Smooth muscle cell (in vitro differentiated cells): ENCODE results near the gene CCS. TPM values are rescaled to one million over a fixed set of nuclear protein-coding genes. Genes with fewer than 3 reads are reported as not detected.

Experiments
- DNase-seq: peaks from one replicate; lab custom pipeline; 2025; ENCODE audit not compliant: unreplicated experiment; lab: John Stamatoyannopoulos, UW
- H2AFZ ChIP-seq: fragments of 200-600 bp; sonication (generic); 2 replicates; pipeline ENCODE4 v1.6.0; 2016; ENCODE audit warnings: antibody characterized with exemption, low read depth, mild to moderate bottlenecking
- H3F3A ChIP-seq: fragments of 200-600 bp; sonication (generic); 2 replicates; pipeline ENCODE4 v1.6.0; 2017; ENCODE audit warnings: antibody characterized with exemption, low read depth
- H3K27ac ChIP-seq: fragments of 200-600 bp; sonication (generic); 2 replicates; pipeline ENCODE4 v1.5.1; 2016; ENCODE audit warnings: low read depth, mild to moderate bottlenecking
- H3K27me3 ChIP-seq: fragments of 200-600 bp; sonication (generic); 2 replicates; pipeline ENCODE4 v1.6.1; 2016; ENCODE audit warnings: low read depth, mild to moderate bottlenecking
- H3K36me3 ChIP-seq: fragments of 200-600 bp; sonication (generic); 2 replicates; pipeline ENCODE4 v1.5.1; 2016; ENCODE audit warnings: low read depth
- H3K4me1 ChIP-seq: fragments of 200-600 bp; sonication (generic); 2 replicates; pipeline ENCODE4 v1.5.1; 2016; ENCODE audit warnings: low read depth
- H3K4me2 ChIP-seq: fragments of 200-600 bp; sonication (generic); 2 replicates; pipeline ENCODE4 v1.6.0; 2016; ENCODE audit warnings: mild to moderate bottlenecking
- H3K4me3 ChIP-seq: fragments of 200-600 bp; sonication (generic); 2 replicates; pipeline ENCODE4 v1.5.1; 2016; ENCODE audit warnings: mild to moderate bottlenecking
- H3K79me2 ChIP-seq: fragments of 200-600 bp; sonication (generic); 2 replicates; pipeline ENCODE4 v1.6.0; 2016; ENCODE audit warnings: low read depth, mild to moderate bottlenecking
- H3K9ac ChIP-seq: fragments of 200-600 bp; sonication (generic); 2 replicates; pipeline ENCODE4 v1.6.0; 2016; ENCODE audit warnings: low read depth
- H3K9me3 ChIP-seq: fragments of 200-600 bp; sonication (generic); replicated peaks from 2 replicates; pipeline ENCODE4 v1.5.1; 2016; ENCODE audit warnings: low read depth
- H4K20me1 ChIP-seq: fragments of 200-600 bp; sonication (generic); 2 replicates; pipeline ENCODE4 v1.6.0; 2016; ENCODE audit warnings: low read depth
- WGBS: methylation state at CpG from one replicate; pipeline ENCODE4 v1.1.7; 2016; ENCODE audit warnings: low lambda C conversion rate; 5-methylcytosine and 5-hydroxymethylcytosine counted together
- polyA plus RNA-seq: library from polyadenylated mRNA; unstranded; fragments of >200 nt; fragmentation: Nextera tagmentation; extraction: Ambion mirVana; gene quantifications from 2 replicates; pipeline ENCODE4 v1.2.1, GENCODE V29; 2016
- total RNA-seq: library from RNA; depleted of rRNA; stranded (reverse); fragments of >200 nt; gene quantifications from 2 replicates; pipeline ENCODE4 v1.2.3, GENCODE V29; 2014
- TF ChIP-seq, protein P1 (sequence below): fragments of 200-600 bp; sonication (generic); IDR thresholded peaks from 2 replicates; pipeline ENCODE4 v1.5.1; 2017; ENCODE audit warnings: borderline replicate concordance, mild to moderate bottlenecking, antibody characterized with exemption; ENCODE audit not compliant: insufficient read depth, poor library complexity, severe bottlenecking

The CCS gene
- total and polyA plus RNA-seq, 2 experiments from 2014 or later, result 29.2 to 104 TPM

DNA sequence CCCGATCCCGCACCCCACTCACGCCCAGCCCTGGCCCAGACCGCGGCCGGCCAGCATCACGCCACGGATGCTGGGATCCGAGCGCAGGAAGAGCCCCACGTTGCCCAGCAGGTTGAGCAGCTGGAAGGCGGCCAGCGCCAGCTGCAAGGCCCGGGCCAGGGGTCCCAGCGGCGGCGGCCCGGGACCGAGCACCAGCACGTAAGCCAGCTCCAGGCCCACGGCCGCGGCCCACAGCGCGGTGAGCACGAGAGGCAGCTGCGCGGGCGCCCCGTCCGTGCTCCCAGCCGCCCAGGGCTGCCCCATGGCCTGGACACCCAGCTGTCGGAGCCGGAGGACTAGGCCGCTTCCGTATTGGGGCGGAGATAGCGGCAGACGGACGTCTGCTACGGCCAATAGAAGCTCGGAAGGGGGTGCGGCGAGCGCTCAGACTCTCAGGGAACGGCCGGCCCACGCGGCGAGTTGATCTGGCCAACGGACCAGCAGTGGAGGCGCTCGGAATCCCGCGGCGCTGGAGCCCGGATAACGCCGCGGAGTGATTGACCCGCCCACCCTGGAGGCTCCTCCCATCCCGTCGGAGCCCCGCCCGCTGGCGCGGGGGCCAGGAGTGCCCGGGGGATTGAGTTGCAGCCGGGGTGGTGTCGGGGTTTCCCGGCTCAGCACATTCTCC, 47.2 kb upstream of the CCS start, which contains the start of gene ZDHHC24:
ZDHHC24 (minus strand) TSS at position 348 of the 667 bp plus-strand sequence; CDS start at position 303, 45 bp downstream.
- WGBS, result under 1% methylated on average over 58 of the region's 71 CpGs
- Histone ChIP-seq H3F3A (peaks cover 17% of the 10 kb centered on the region), H3K9me3 (no peaks in the 10 kb centered on the region), H3K27me3 (no peaks in the 10 kb centered on the region), H2AFZ (peak within 1 kb of the TSS; percentile 57), H3K4me1 (peaks cover 13% of the 10 kb centered on the region), H3K27ac (no peak within 1 kb of the TSS), H3K4me2 (peak within 1 kb of the TSS; percentile 96), H3K36me3 (no peaks in the 10 kb centered on the region), H3K79me2 (peaks cover 6% of the 10 kb centered on the region), H3K9ac (peak within 1 kb of the TSS; percentile 86), H4K20me1 (no peaks in the 10 kb centered on the region), H3K4me3 (peak within 1 kb of the TSS; percentile 90)
- TF ChIP-seq, protein P1, sequence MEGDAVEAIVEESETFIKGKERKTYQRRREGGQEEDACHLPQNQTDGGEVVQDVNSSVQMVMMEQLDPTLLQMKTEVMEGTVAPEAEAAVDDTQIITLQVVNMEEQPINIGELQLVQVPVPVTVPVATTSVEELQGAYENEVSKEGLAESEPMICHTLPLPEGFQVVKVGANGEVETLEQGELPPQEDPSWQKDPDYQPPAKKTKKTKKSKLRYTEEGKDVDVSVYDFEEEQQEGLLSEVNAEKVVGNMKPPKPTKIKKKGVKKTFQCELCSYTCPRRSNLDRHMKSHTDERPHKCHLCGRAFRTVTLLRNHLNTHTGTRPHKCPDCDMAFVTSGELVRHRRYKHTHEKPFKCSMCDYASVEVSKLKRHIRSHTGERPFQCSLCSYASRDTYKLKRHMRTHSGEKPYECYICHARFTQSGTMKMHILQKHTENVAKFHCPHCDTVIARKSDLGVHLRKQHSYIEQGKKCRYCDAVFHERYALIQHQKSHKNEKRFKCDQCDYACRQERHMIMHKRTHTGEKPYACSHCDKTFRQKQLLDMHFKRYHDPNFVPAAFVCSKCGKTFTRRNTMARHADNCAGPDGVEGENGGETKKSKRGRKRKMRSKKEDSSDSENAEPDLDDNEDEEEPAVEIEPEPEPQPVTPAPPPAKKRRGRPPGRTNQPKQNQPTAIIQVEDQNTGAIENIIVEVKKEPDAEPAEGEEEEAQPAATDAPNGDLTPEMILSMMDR, result no peak
- DNase-seq, result peak; percentile 82

DNA sequence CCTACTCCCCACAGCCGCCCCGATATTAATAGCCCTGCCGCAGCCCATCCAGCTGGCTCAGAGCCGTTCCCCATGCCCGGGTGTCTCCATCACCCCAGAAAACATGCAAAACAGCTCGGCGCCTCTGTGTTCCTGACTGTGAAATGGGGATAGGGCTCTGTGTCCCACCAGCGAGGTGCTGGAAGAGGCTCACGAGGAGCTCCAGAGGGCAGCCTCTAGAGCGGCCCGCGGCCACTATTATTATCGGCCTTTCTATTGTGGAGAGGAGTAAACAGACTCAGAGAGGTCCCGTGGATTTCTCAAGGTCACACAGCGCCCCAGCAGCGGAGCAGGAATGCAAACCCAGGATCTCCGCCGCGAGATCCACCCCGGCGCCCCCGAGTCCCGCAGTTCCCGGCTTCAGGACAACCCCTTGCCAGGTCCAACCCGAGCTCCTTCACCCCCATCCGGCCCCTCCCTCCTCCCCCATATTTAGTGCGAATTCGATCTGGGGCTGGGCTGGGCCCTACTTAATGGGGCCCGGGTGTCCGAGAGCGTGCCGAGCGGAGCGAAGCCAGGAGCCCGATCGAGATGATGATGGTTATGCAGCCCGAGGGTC, 46.5 kb upstream of the CCS start, which contains the start of gene ACTN3:
ACTN3 (plus strand) TSS at position 536 of the 598 bp plus-strand sequence; CDS start at position 571, 35 bp downstream.
- no peaks in the 10 kb centered on the region for H3K36me3 ChIP-seq
- 3% methylated on average over 36 of the region's 37 CpGs for WGBS

DNA sequence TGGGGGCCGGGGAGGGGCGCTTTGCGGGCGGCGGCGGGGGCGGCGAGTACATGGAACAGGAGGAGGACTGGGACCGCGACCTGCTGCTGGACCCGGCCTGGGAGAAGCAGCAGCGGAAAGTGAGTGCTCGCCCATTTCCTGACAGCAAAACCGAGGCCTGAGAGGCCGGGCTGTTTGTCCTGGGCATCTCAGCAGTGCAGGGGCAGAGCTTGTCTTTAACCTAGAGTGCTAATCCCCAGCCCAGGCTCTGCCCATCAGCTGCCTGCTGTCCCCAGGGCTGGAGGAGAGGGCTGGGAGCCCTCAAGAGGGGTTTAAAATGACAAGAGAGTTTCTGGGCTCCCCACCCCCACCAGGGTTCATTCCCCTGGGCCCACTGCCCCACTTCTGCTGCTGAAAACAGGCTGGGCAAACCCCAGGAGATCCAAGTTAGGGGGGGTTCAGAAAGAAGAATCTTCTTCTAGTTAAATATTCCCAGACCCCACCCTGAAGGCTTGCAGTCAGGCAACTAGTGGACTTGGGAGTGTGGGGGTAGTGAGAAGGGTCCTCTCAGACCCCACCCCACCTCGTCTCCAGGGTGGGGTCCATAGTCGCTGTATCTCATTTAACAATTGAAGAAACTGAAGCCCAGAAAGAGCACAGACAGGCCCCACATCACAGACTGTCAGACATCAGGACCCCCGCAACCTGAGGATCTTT, 45.9 kb upstream of the CCS start:
- Histone ChIP-seq H3K9me3 (no peaks in the 10 kb centered on the region), H3K4me2 (peak overlapping the region; percentile 96), H3K9ac (no peak overlapping the region), H3K36me3 (no peaks in the 10 kb centered on the region), H3K4me3 (peak overlapping the region; percentile 90), H3K4me1 (peaks cover 13% of the 10 kb centered on the region), H3K27me3 (no peaks in the 10 kb centered on the region), H2AFZ (no peak overlapping the region), H3K27ac (no peak overlapping the region), H3K79me2 (peaks cover 6% of the 10 kb centered on the region), H3F3A (peaks cover 17% of the 10 kb centered on the region), H4K20me1 (no peaks in the 10 kb centered on the region)
- DNase-seq, result no peak
- TF ChIP-seq, protein P1, result no peak
- 41% methylated on average over 9 of the region's 18 CpGs for WGBS

More for the DNA sequence above, 46.5 kb upstream of the CCS start, which contains the start of gene ACTN3:
- TF ChIP-seq, protein P1, result no peak
- peaks cover 6% of the 10 kb centered on the region for H3K79me2 ChIP-seq
- peaks cover 13% of the 10 kb centered on the region for H3K4me1 ChIP-seq
- peaks cover 17% of the 10 kb centered on the region for H3F3A ChIP-seq
- H3K27me3 ChIP-seq, result no peaks in the 10 kb centered on the region
- no peak for DNase-seq
- H3K4me2 ChIP-seq, result peak within 1 kb of the TSS; percentile 96
- H2AFZ ChIP-seq, result peak within 1 kb of the TSS; percentile 57
- peak within 1 kb of the TSS; percentile 90 for H3K4me3 ChIP-seq
- no peaks in the 10 kb centered on the region for H4K20me1 ChIP-seq
- H3K27ac ChIP-seq, result no peak within 1 kb of the TSS
- H3K9ac ChIP-seq, result peak within 1 kb of the TSS; percentile 86
- H3K9me3 ChIP-seq, result no peaks in the 10 kb centered on the region
